K562 (cell line): Measurements from ENCODE around the gene HAP1. TPM values are rescaled to one million over a fixed set of nuclear protein-coding genes. Genes with fewer than 3 reads are reported as not detected.

Experiments
- MGA ChIP-seq: fragments of 450-650 bp; IDR thresholded peaks from 2 replicates; pipeline ENCODE4 v1.6.1; 2016; ENCODE audit warnings: mild to moderate bottlenecking, moderate library complexity
- POLR3A ChIP-seq: IDR thresholded peaks from 2 replicates; pipeline ENCODE4 v1.6.1; 2011; ENCODE audit warnings: borderline replicate concordance, mild to moderate bottlenecking, moderate library complexity; ENCODE audit not compliant: insufficient read length, insufficient read depth; ENCODE audit errors: extremely low read depth
- PURB ChIP-seq: sonication (generic); formaldehyde crosslinking; IDR thresholded peaks from 2 replicates; pipeline ENCODE4 v1.9.0; 2021; ENCODE audit warnings: low read depth, mild to moderate bottlenecking, missing genetic modification reagents
- TCF15 ChIP-seq: fragments of 250-450 bp; sonication (Bioruptor Pico); IDR thresholded peaks from 2 replicates; pipeline ENCODE4 v1.8.0; 2022; ENCODE audit warnings: moderate library complexity, mild to moderate bottlenecking, inconsistent platforms
- ZBTB2 ChIP-seq: fragments of 450-650 bp; IDR thresholded peaks from 2 replicates; pipeline ENCODE4 v1.6.1; 2016; ENCODE audit warnings: antibody characterized with exemption
- ZNF696 ChIP-seq: fragments of 250-450 bp; sonication (Bioruptor Pico); conservative IDR thresholded peaks from 2 replicates; pipeline ENCODE4 v1.4.0; 2020; ENCODE audit warnings: mild to moderate bottlenecking, moderate library complexity
- polyA plus RNA-seq, 8 experiments: library from polyadenylated mRNA; depleted of rRNA in 4 of 8; stranded (reverse) in 5 of 8; unstranded in 3 of 8; fragments of >200 nt; fragmentation: Nextera tagmentation in 2 of 8; fragmentation: Illumina TruSeq in 1 of 8; extraction: Ambion mirVana in 2 of 8; extraction: Trizol in 1 of 8; gene quantifications; 2 replicates each; pipeline versions ENCODE4 v1.2.1 to v1.2.3, GENCODE V29; 2011 to 2014; ENCODE audit warnings: inconsistent platforms in 1 of 8, missing spikeins in 1 of 8
- total RNA-seq, 7 experiments: library from RNA; depleted of rRNA in 6 of 7; stranded (reverse); fragments of >200 nt in 6 of 7; fragmentation: Illumina TruSeq in 2 of 7; extraction: Trizol in 2 of 7; gene quantifications; 2 replicates each; pipeline versions ENCODE4 v1.2.1 to v1.2.3, GENCODE V29; 2011 to 2021; ENCODE audit warnings: low replicate concordance in 1 of 7

The HAP1 gene
- total and polyA plus RNA-seq, 9 of the 15 experiments (the other 6 are each of a cell fraction or from before 2014, with no cell fraction given): under 0.01 to 0.09 (median 0.04) TPM; not detected in 6

- 0 out of 2 replicates have a peak, but pooled peaks have one; percentile 26 for TF ChIP-seq TCF15 (CRISPR knock-in tag)
- TF ChIP-seq POLR3A: no peak
- no peak for TF ChIP-seq PURB (CRISPR knock-in tag)
- no peak; the same call in 1 of the 2 replicates for TF ChIP-seq MGA
- TF ChIP-seq ZNF696 (CRISPR knock-in tag): no peak
- peak; percentile 98 for TF ChIP-seq ZBTB2
These were observed 45.6 kb downstream of the HAP1 start, which contains the start of gene EIF1 (continued) for GRCh38 chr17:41688641-41689496.
